ENCODE results near the gene ARID5B.

Gene ARID5B

DNA sequence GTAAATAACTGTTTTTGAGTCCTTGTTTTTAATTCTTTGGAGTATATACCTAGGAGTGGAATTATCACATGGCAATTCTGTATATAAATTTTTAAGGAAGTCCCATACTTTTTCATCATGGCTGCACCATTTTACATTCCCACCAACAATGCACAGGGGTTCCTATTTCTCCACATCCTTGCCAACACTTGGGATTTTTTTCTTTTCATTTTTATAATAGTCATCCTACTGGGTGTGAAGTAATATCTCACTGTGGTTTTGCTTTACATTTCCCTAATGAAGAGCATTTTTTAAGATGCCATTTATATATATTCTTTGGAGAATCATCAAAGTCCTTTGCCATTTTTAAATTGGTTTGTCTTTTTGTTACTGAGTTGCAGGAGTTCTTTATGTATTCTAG lies 89.7 kb downstream of the ARID5B start:
- no peak for DNase-seq (ENCODE audit: low read depth)

GRCh38 chr10:61992059-61992460 lies 90.6 kb downstream of the ARID5B start:
- DNase-seq (ENCODE audit: low read depth): no peak

DNA sequence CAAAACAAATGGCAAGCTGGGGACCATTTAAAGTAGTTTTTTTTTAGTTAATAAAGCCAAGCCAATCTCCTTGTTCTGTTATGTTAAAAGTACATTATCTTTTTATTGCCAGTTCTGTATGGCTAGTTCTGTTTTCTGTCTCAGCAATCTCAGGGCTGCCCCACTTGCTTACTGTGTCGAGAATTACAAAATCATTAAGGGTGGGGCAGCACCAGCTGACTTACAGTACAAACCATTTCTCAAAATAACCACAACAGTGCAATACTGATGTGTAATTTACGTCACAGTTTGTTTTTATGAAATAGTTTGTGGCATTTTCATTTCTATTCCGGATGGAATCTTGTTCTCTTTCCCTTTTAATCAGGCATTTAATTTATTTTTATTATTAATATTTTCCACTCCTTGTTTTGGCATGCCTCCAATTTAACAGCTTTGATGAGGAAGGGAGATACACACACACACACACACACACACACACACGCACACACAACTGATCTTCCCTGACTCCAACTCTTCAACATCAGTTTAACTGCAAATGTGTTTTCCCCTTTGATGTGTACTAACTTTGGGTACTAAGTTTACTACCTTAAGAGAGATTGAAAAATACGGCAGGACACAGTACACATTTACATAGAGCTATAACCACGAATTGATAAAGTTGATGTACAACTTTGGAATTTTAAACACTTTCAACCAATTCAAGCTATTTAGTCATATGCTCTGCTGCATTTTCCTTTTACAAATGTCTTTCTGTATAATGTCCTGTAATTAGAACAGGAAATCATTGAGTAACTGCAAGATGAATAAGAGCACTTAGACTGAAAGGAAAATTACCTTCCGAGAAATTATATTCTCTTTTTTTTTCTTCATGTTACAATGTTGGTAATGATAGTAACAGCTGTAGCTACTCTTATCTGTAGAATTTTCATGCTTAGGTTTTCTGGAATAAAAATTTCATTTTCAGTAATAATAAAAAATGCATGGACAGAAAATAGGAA lies 91.5 kb downstream of the ARID5B start:
- no peak for DNase-seq (ENCODE audit: low read depth)

- DNase-seq (ENCODE audit: low read depth): no peak
Measured at GRCh38 chr10:61993711-61994401, 92.4 kb downstream of the ARID5B start.

- no peak for DNase-seq (ENCODE audit: low read depth)
Measured at GRCh38 chr10:61994405-61995219, 93.1 kb downstream of the ARID5B start.

GRCh38 chr10:61995220-61995503 lies 93.7 kb downstream of the ARID5B start:
- DNase-seq (ENCODE audit: low read depth): no peak

DNA sequence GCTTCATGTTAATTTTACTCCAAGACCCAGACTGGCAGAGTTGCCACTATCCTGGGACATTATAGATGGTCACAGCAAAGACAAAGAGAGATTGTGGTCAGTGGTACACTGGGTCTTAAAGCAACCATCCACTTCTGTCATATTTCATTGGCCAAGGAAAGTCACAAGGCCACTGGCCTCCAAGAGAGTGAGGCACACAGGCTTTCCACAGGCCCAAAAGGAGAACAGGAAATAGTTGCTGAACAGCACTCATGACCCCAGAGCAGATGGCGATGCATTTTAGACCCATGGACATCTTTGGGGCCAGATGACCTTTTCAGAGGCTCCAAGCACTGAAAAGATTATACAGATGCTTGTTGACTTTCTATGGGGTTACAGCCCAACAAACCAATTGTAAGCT lies 97.4 kb downstream of the ARID5B start:
- no peak for DNase-seq (ENCODE audit: low read depth)

DNA sequence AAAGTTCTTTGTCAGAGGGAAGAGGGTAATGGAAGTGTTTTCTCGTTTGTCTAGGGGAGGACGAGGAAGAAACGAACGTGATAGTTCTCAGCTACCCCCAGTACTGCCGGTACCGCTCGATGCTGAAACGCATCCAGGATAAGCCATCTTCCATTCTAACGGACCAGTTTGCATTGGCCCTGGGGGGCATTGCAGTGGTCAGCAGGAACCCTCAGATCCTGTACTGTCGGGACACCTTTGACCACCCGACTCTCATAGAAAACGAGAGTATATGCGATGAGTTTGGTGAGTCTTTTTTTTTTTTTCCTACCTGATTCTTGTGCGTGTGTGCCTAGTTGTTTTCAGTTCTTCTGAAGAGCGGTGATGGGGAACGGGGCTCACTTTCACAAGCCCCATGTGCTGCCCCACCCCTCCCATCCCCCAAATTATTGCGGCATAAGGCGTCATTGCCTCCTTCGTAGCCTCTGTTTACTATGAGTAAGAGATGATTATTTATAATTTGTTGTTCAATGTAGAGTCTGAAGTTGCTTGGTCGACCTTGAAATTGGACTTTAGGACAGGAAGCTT lies 98.6 kb downstream of the ARID5B start:
- DNase-seq (ENCODE audit: low read depth): no peak

GRCh38 chr10:62000726-62001125 lies 99.2 kb downstream of the ARID5B start:
- DNase-seq (ENCODE audit: low read depth): no peak

GRCh38 chr10:62001898-62002297 lies 100.4 kb downstream of the ARID5B start:
- no peak for DNase-seq (ENCODE audit: low read depth)

DNA sequence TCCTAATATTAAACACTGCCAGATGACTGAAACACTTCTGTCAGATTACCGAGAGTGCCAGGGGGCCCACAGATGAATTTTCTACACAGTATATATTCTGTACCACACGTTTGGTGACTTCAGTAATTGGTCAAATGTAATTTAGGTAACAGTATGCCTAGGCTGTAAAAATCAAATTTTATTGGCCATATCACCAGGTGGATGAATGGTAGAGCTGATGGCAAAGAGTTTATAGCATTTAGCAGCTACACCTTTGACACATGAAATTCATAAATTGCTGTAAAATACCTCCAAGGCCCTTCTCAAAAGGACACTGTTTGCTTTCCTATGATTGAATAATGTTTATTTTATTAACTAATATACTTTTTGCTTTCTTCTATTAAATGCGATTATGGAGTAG lies 101.3 kb downstream of the ARID5B start:
- no peak for DNase-seq (ENCODE audit: low read depth)

DNA sequence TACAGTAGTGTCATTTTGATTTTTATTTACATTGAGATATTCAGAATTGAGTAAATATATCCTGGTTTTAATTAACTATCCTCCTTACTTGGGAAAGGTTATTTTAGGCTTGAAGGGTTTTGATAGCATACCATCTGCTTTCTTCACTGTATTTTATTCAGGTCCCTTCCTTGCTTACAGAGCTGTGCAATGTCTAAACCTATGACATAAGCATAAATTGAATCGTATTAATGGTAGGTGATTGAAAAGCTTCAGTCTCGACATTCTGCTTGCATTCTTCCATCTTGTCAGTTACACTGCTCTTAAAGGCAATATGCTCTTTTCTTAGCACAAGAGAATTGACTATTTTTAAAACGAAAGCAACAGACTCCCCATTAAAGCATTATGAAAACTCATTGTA lies 102.5 kb downstream of the ARID5B start:
- DNase-seq (ENCODE audit: low read depth): no peak

GRCh38 chr10:62005281-62005680 lies 103.8 kb downstream of the ARID5B start:
- no peak for DNase-seq (ENCODE audit: low read depth)

- DNase-seq (ENCODE audit: low read depth): no peak
Measured at GRCh38 chr10:62005687-62006086, 104.2 kb downstream of the ARID5B start.

GRCh38 chr10:62007145-62007544 lies 105.6 kb downstream of the ARID5B start:
- DNase-seq (ENCODE audit: low read depth): no peak

GRCh38 chr10:62008196-62008595 lies 106.7 kb downstream of the ARID5B start:
- no peak for DNase-seq (ENCODE audit: low read depth)

- DNase-seq (ENCODE audit: low read depth): no peak
Measured at GRCh38 chr10:62008946-62009345, 107.4 kb downstream of the ARID5B start.

DNA sequence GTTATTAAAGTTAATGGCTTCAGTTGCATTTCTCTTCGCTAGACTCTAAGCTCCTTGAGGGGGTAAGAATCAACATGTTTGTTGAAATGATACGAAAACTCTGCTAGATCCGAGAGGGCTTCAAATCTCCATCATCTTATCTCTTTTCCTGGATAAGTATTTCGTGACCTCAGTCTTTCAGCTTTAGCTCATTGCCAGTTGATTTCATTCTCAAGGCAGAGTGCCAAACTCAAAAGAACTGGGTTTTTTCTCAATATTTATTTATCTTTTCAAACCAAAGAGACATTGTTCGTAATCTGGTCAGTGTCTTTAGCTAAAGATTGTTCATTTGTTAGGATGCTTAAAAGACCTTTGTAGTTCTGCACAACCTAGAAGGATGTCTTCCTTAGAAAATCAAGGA lies 108.9 kb downstream of the ARID5B start:
- DNase-seq (ENCODE audit: low read depth): no peak

GRCh38 chr10:62011558-62011957 lies 110.1 kb downstream of the ARID5B start:
- no peak for DNase-seq (ENCODE audit: low read depth)

DNA sequence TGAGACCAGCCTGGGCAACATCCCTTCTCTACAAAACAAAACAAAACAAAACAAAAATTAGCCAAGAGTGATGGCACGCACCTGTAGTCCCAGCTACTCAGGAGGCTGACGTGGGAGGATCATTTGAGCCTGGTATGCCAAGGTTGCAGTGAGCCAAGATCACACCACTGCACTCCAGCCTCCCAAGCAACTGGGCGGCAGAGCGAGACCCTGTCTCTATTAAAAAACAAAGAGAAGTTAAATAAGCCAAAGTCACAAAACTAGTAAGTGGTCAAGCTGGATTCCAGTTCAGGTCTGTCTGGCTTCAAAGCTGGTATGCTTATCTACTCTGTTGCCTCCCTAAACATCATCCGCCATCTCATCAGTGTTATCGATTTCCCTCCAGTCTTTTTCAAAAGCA lies 110.8 kb downstream of the ARID5B start:
- no peak for DNase-seq (ENCODE audit: low read depth)

DNA sequence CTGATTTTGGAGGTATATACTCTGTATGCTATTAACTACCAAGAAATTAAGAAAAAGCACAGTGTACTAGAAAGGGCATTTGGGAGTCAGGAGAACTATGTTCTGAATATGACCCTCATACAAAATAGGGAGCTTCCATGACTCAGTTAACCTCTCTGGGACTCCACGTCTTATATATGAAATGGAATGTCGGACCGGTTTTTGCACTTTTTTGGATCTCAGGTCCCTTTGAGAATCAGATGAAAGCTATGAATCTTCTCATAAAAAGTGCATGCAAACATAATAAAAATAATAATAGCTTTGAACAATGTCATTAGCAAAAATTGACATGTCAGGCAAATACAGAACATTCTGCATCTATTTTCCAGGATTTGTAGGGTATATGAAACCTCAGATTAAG lies 113.0 kb downstream of the ARID5B start:
- DNase-seq (ENCODE audit: low read depth): no peak

GRCh38 chr10:62015994-62016393 lies 114.5 kb downstream of the ARID5B start:
- no peak for DNase-seq (ENCODE audit: low read depth)
